HepG2 (cell line): ENCODE data around the gene ACAP2. TPM values are rescaled to one million over a fixed set of nuclear protein-coding genes. Genes with fewer than 3 reads are reported as not detected.
A peak's percentile ranks its signal among the peaks of the same experiment; 100 is the strongest.

Experiments
- ATAC-seq: fragments of 200-7000 bp; cut with Tn5 transposase; 3 replicates; pipeline ENCODE4 v1.9.1; 2020; ENCODE audit warnings: mild to moderate bottlenecking, moderate library complexity
- BruUV-seq: library from RNA; stranded (reverse); fragments of 400-500 nt; replicated peaks from 2 replicates; lab custom pipeline; 2021; lab: Mats Ljungman, UMichigan
- CTCF ChIA-PET: fragments of 300-600 bp; formaldehyde crosslinking; extraction: SDS; loops from one replicate; lab custom pipeline; 2021; ENCODE audit warnings: low total read pairs, inconsistent platforms, low intra/inter-chr PET ratio; lab: Yijun Ruan, JAX
- POLR2A ChIA-PET: fragments of 350-600 bp; sonication (Branson Sonifier 250); formaldehyde crosslinking; loops from one replicate; lab custom pipeline; 2020; ENCODE audit warnings: antibody characterized with exemption, inconsistent platforms; lab: Yijun Ruan, JAX
- DNase-seq: peaks from one replicate; pipeline ENCODE4 v3.0.0-alpha.2; 2015; ENCODE audit warnings: low spot score
- FAIRE-seq: peaks from 3 replicates; lab custom pipeline; 2011; peaks lifted over from hg19 to GRCh38; lab: Jason Lieb, UNC
- H2AFZ ChIP-seq: one replicate; pipeline ENCODE4 v1.6.1; 2011; ENCODE audit warnings: low read length, inconsistent platforms
- H3K27ac ChIP-seq: fragments of 300-600 bp; 3 replicates; pipeline ENCODE4 v1.8.0; 2011; ENCODE audit warnings: mixed run types, mild to moderate bottlenecking, mixed read lengths, low read length, inconsistent platforms; ENCODE audit not compliant: insufficient read depth; ENCODE audit errors: extremely low read length
- H3K27me3 ChIP-seq, 2 experiments: fragments of 200-600 bp in 1 of 2; 2 replicates in 1 of 2; 3 replicates in 1 of 2; pipeline versions ENCODE4 v1.6.0 to v1.8.0; 2011; ENCODE audit warnings: low read length in 2 of 2, mild to moderate bottlenecking in 2 of 2, moderate library complexity in 2 of 2, inconsistent platforms in 1 of 2; ENCODE audit not compliant: insufficient read depth in 2 of 2, control insufficient read depth in 1 of 2
- H3K36me3 ChIP-seq, 2 experiments: fragments of 200-600 bp in 1 of 2; replicated peaks in 1 of 2; 2 replicates in 1 of 2; 3 replicates in 1 of 2; pipeline versions ENCODE4 v1.5.1 to v1.8.0; 2011; ENCODE audit warnings: low read length in 2 of 2, inconsistent platforms in 1 of 2; ENCODE audit not compliant: insufficient read depth in 2 of 2, control insufficient read depth in 1 of 2
- H3K4me1 ChIP-seq: 2 replicates; pipeline ENCODE4 v1.5.1; 2012; ENCODE audit warnings: low read length, inconsistent platforms; ENCODE audit not compliant: insufficient read depth
- H3K4me2 ChIP-seq: 2 replicates; pipeline ENCODE4 v1.6.0; 2011; ENCODE audit warnings: low read depth, low read length, inconsistent platforms
- H3K4me3 ChIP-seq, 3 experiments: fragments of 200-600 bp in 1 of 3; sonication (generic), shearing (Covaris generic) in 1 of 3; replicated peaks in 1 of 3; 2 replicates each; pipeline ENCODE4 v1.5.1; 2011 to 2016; ENCODE audit warnings: low read length in 3 of 3, inconsistent platforms in 2 of 3, low read depth in 2 of 3, mild to moderate bottlenecking in 2 of 3, control low read depth in 1 of 3, mixed read lengths in 1 of 3; ENCODE audit not compliant: insufficient read depth in 1 of 3
- H3K79me2 ChIP-seq: one replicate; pipeline ENCODE4 v1.6.1; 2011; ENCODE audit warnings: low read length, inconsistent platforms; ENCODE audit not compliant: insufficient read depth
- H3K9ac ChIP-seq: 2 replicates; pipeline ENCODE4 v1.6.0; 2011; ENCODE audit warnings: mild to moderate bottlenecking, low read depth, low read length, inconsistent platforms; ENCODE audit not compliant: insufficient read depth
- H3K9me3 ChIP-seq: 2 replicates; pipeline ENCODE4 v1.5.1; 2012; ENCODE audit warnings: mild to moderate bottlenecking, low read length
- H4K20me1 ChIP-seq: 2 replicates; pipeline ENCODE4 v1.6.0; 2011; ENCODE audit warnings: inconsistent platforms, mild to moderate bottlenecking, low read length, moderate library complexity; ENCODE audit not compliant: insufficient read depth
- ERF ChIP-seq: IDR thresholded peaks from 2 replicates; pipeline ENCODE4 v1.6.1; 2018; ENCODE audit warnings: missing biosample characterization, missing genetic modification reagents
- FOSL2 ChIP-seq: sonication (generic); formaldehyde crosslinking; IDR thresholded peaks from 2 replicates; pipeline ENCODE4 v1.4.0; 2020; ENCODE audit warnings: missing genetic modification reagents
- KLF6 ChIP-seq: IDR thresholded peaks from 2 replicates; pipeline ENCODE4 v1.8.0; 2016; ENCODE audit warnings: missing biosample characterization, missing genetic modification reagents
- NFIB ChIP-seq: sonication (generic); formaldehyde crosslinking; IDR thresholded peaks from 2 replicates; pipeline ENCODE4 v1.9.0; 2021; ENCODE audit warnings: missing genetic modification reagents, mild to moderate bottlenecking, borderline replicate concordance
- RARA ChIP-seq: IDR thresholded peaks from 2 replicates; pipeline ENCODE4 v1.6.1; 2016; ENCODE audit warnings: missing genetic modification reagents, missing compliant biosample characterization
- RXRB ChIP-seq: IDR thresholded peaks from 2 replicates; pipeline ENCODE4 v1.6.1; 2016; ENCODE audit warnings: borderline replicate concordance, missing genetic modification reagents, missing compliant biosample characterization
- ZNF232 ChIP-seq: sonication (generic); formaldehyde crosslinking; IDR thresholded peaks from 2 replicates; pipeline ENCODE4 v1.4.0; 2020; ENCODE audit warnings: missing genetic modification reagents, borderline replicate concordance
- ZSCAN12 ChIP-seq: sonication (generic); formaldehyde crosslinking; IDR thresholded peaks from 2 replicates; pipeline ENCODE4 v1.9.0; 2021; ENCODE audit warnings: mild to moderate bottlenecking, missing genetic modification reagents
- WGBS: methylation state at CpG from one replicate; pipeline ENCODE4 v1.1.6; 2017; ENCODE audit warnings: low lambda C conversion rate; 5-methylcytosine and 5-hydroxymethylcytosine counted together
- in situ Hi-C: cut with HindIII; loops from 2 replicates; pipeline ENCODE4 v1.10.0; 2017; ENCODE audit warnings: low pct_unique_long_range_greater_than_20kb; ENCODE audit not compliant: extremely low pct_ligation_motif_present
- intact Hi-C: fragments of 100-400 bp; cut with micrococcal nuclease; formaldehyde crosslinking; loops from one replicate; pipeline ENCODE4 v1.10.0; 2022; ENCODE audit not compliant: unreplicated experiment
- polyA plus RNA-seq, 8 experiments: library from polyadenylated mRNA; depleted of rRNA in 3 of 8; stranded (reverse) in 7 of 8; unstranded in 1 of 8; fragments of >200 nt; fragmentation: Illumina TruSeq in 4 of 8; extraction: Trizol in 4 of 8; gene quantifications; 2 replicates each; pipeline versions ENCODE4 v1.2.1 to v1.2.3, GENCODE V29; 2011 to 2016; ENCODE audit warnings: low read depth in 4 of 8, missing spikeins in 1 of 8, mixed read lengths in 1 of 8; ENCODE audit not compliant: insufficient read depth in 1 of 8
- total RNA-seq, 5 experiments: library from RNA; depleted of rRNA; stranded (reverse); fragments of >200 nt; fragmentation: Illumina TruSeq; extraction: Trizol; gene quantifications; 2 replicates each; pipeline ENCODE4 v1.2.3, GENCODE V29; 2016; ENCODE audit warnings: low read depth in 1 of 5
- TF ChIP-seq, protein P1 (sequence below): IDR thresholded peaks from 2 replicates; pipeline ENCODE4 v1.6.1; 2018; ENCODE audit warnings: missing genetic modification reagents, mild to moderate bottlenecking, missing compliant biosample characterization
- TF ChIP-seq, protein P2 (sequence below): sonication (generic); formaldehyde crosslinking; IDR thresholded peaks from 2 replicates; pipeline ENCODE4 v1.8.1; 2023; ENCODE audit warnings: mild to moderate bottlenecking, missing genetic modification reagents

The ACAP2 gene
- total and polyA plus RNA-seq, 2 of the 13 experiments (the other 11 are each of a cell fraction or from before 2014, with no cell fraction given), result 7.3 to 23.9 TPM

DNA sequence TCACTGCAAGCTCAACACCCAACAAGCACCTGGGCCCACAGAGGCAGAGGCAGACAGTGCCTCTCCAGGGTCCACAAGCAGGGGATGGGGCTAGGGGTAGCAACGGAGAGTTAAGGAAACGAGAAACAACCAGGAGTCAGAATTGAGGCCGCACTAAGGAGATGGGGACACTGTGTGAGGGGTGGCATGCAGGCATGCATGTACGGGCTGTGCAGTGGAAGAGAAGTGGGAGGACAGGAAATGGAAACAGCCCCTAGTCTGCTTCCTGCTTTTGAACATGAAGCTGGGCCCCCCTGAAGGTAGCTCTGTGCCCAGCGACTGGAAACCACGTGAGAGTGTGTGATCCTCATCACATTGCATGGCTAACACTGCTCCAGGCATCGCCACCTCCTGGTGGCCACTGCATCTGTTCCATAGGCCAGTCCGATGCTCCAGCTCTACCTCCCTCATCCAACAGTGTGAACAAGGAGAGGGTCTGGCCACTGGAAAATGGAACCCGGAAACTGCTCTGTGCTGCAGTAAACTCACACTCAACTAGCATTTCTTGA is 215.8 kb downstream of the ACAP2 start (continued):
- TF ChIP-seq FOSL2 (CRISPR knock-in tag), result peak; percentile 12; the same call in 1 of the 2 replicates
- TF ChIP-seq KLF6 (CRISPR knock-in tag), result no peak
- TF ChIP-seq NFIB (CRISPR knock-in tag), result no peak
- 0 out of 2 replicates have a peak, but pooled peaks have one; percentile 25 for TF ChIP-seq RXRB
- TF ChIP-seq, protein P1, sequence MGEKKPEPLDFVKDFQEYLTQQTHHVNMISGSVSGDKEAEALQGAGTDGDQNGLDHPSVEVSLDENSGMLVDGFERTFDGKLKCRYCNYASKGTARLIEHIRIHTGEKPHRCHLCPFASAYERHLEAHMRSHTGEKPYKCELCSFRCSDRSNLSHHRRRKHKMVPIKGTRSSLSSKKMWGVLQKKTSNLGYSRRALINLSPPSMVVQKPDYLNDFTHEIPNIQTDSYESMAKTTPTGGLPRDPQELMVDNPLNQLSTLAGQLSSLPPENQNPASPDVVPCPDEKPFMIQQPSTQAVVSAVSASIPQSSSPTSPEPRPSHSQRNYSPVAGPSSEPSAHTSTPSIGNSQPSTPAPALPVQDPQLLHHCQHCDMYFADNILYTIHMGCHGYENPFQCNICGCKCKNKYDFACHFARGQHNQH (CRISPR knock-in tag), result peak; percentile 23; the same call in 1 of the 2 replicates
- peak; percentile 73 for TF ChIP-seq ERF
- TF ChIP-seq ZNF232, result 0 out of 2 replicates have a peak, but pooled peaks have one; percentile 37
- TF ChIP-seq ZSCAN12 (CRISPR knock-in tag), result no peak

DNA sequence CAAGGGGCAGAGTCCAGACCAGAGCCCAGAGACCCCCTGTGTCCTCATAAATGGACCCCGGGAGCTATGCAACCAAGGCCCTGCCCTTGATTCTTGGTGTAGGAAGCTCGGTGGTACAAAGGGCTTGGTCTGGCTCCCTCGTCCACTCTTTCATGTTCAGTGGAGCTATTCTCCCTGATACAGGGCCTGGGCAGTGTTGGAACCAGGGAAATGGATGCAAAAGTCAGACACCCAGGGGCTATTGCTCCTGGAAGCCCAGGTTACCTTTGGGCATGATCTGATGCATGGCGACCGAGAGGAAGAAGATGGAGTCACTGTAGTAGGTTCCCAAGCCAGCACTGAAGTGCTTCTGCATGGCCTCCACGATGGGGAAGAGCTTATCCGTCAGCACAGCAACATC is 216.4 kb downstream of the ACAP2 start:
- intact Hi-C loops, result no loop called here
- in situ Hi-C loops, result no loop called here

More for the DNA sequence above, 216.4 kb downstream of the ACAP2 start:
- H2AFZ ChIP-seq, result no peak overlapping the region
- FAIRE-seq (no peak), DNase-seq (no peak), ATAC-seq (no peak)
- H3K4me3 ChIP-seq, result no peak overlapping the region
- no TSS peak for BruUV-seq
- no peaks in the 10 kb centered on the region for H4K20me1 ChIP-seq
- POLR2A ChIA-PET, result interaction anchor here (1.1 kb wide), 1 partner anchor 72 kb away, joined by 4 read pairs; no protein-coding TSS in a partner anchor
- H3K27ac ChIP-seq, result no peak overlapping the region
- no peaks in the 10 kb centered on the region; the same call in 1 of the 2 replicates for H3K9me3 ChIP-seq
- peaks cover 3 to 14% of the 10 kb centered on the region in 2 experiments for H3K36me3 ChIP-seq
- H3K4me1 ChIP-seq, result peaks cover 11% of the 10 kb centered on the region
- CTCF ChIA-PET, result no interaction called here
- TF ChIP-seq RARA (CRISPR knock-in tag), result no peak
- TF ChIP-seq, protein P2, sequence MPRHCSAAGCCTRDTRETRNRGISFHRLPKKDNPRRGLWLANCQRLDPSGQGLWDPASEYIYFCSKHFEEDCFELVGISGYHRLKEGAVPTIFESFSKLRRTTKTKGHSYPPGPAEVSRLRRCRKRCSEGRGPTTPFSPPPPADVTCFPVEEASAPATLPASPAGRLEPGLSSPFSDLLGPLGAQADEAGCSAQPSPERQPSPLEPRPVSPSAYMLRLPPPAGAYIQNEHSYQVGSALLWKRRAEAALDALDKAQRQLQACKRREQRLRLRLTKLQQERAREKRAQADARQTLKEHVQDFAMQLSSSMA (CRISPR knock-in tag), result 0 out of 2 replicates have a peak, but pooled peaks have one; percentile 26
- no peaks in the 10 kb centered on the region for H3K27me3 ChIP-seq
- H3K4me2 ChIP-seq, result no peak overlapping the region
- H3K9ac ChIP-seq, result no peak overlapping the region
- WGBS, result 97% methylated on average over 6 of the region's 7 CpGs
- no peaks in the 10 kb centered on the region for H3K79me2 ChIP-seq
